ENCODE results near the gene GTF2A1L.

Gene GTF2A1L

GRCh38 chr2:48724278-48724677 lies 106.6 kb downstream of the GTF2A1L start:
- DNase-seq (ENCODE audit: low read depth) = no peak

GRCh38 chr2:48725696-48726494 lies 108.2 kb downstream of the GTF2A1L start:
- TF ChIP-seq CTCF (IDR thresholded peaks at IDR 0.05; ENCODE audit: control insufficient read depth, insufficient read depth, low read depth, low read length, missing control alignments) = no peak
- no peak overlapping the region for H3K4me3 ChIP-seq (ENCODE audit: control insufficient read depth, low read depth, low read length)
- DNase-seq (ENCODE audit: low read depth) = no peak

More at GRCh38 chr2:48724278-48724677, 106.6 kb downstream of the GTF2A1L start:
- TF ChIP-seq CTCF (IDR thresholded peaks at IDR 0.05; ENCODE audit: control insufficient read depth, insufficient read depth, low read depth, low read length, missing control alignments) = no peak
- H3K4me3 ChIP-seq (ENCODE audit: control insufficient read depth, low read depth, low read length) = no peak overlapping the region

GRCh38 chr2:48727560-48727959 lies 109.9 kb downstream of the GTF2A1L start:
- TF ChIP-seq CTCF (IDR thresholded peaks at IDR 0.05; ENCODE audit: control insufficient read depth, insufficient read depth, low read depth, low read length, missing control alignments) = no peak
- H3K4me3 ChIP-seq (ENCODE audit: control insufficient read depth, low read depth, low read length) = no peak overlapping the region
- no peak for DNase-seq (ENCODE audit: low read depth)

- no peak for TF ChIP-seq CTCF (IDR thresholded peaks at IDR 0.05; ENCODE audit: control insufficient read depth, insufficient read depth, low read depth, low read length, missing control alignments)
- H3K4me3 ChIP-seq (ENCODE audit: control insufficient read depth, low read depth, low read length) = no peak overlapping the region
- no peak for DNase-seq (ENCODE audit: low read depth)
These were observed 110.6 kb downstream of the GTF2A1L start for GRCh38 chr2:48728295-48728694.

- no peak for TF ChIP-seq CTCF (IDR thresholded peaks at IDR 0.05; ENCODE audit: control insufficient read depth, insufficient read depth, low read depth, low read length, missing control alignments)
- H3K4me3 ChIP-seq (ENCODE audit: control insufficient read depth, low read depth, low read length) = no peak overlapping the region
- no peak for DNase-seq (ENCODE audit: low read depth)
These were observed 111.2 kb downstream of the GTF2A1L start for GRCh38 chr2:48728840-48729239.
